ENCODE measurements around the gene CCDC69.

CCDC69 gene

GRCh38 chr5:151157426-151158286 is 66.2 kb downstream of the CCDC69 start, which contains the start of gene ANXA6:
Gene ANXA6, minus strand, starts transcription at chr5:151157779. Its CDS starts 9,878 bp downstream, at chr5:151147901.
- peaks cover 74% of the 10 kb centered on the region for H3K4me1 Mint-ChIP-seq
- peak within 1 kb of the TSS; percentile 96 for H3K4me3 Mint-ChIP-seq
- no peaks in the 10 kb centered on the region for H3K9me3 Mint-ChIP-seq
- H3K36me3 Mint-ChIP-seq: peaks cover 28% of the 10 kb centered on the region
- peak; percentile 85 for ATAC-seq
- H3K27ac Mint-ChIP-seq: peak within 1 kb of the TSS; percentile 99
- no peaks in the 10 kb centered on the region for H3K27me3 Mint-ChIP-seq

- Mint-ChIP-seq H3K4me1 (peaks cover 83% of the 10 kb centered on the region), H3K27me3 (no peaks in the 10 kb centered on the region), H3K4me3 (peak overlapping the region; percentile 96), H3K27ac (peak overlapping the region; percentile 99), H3K36me3 (peaks cover 37% of the 10 kb centered on the region), H3K9me3 (no peaks in the 10 kb centered on the region)
- peak; percentile 65 for ATAC-seq
These were observed 67.1 kb downstream of the CCDC69 start for GRCh38 chr5:151156507-151157420.

- Mint-ChIP-seq H3K4me3 (peak overlapping the region; percentile 96), H3K27me3 (no peaks in the 10 kb centered on the region), H3K9me3 (no peaks in the 10 kb centered on the region), H3K27ac (peak overlapping the region; percentile 99), H3K36me3 (peaks cover 39% of the 10 kb centered on the region), H3K4me1 (peaks cover 89% of the 10 kb centered on the region)
- ATAC-seq: peak; percentile 1
These were observed 68.0 kb downstream of the CCDC69 start for GRCh38 chr5:151155775-151156506.

GRCh38 chr5:151154931-151155774 is 68.7 kb downstream of the CCDC69 start:
- H3K4me3 Mint-ChIP-seq: peak overlapping the region; percentile 96
- H3K36me3 Mint-ChIP-seq: peaks cover 39% of the 10 kb centered on the region
- peaks cover 89% of the 10 kb centered on the region for H3K4me1 Mint-ChIP-seq
- no peaks in the 10 kb centered on the region for H3K27me3 Mint-ChIP-seq
- no peaks in the 10 kb centered on the region for H3K9me3 Mint-ChIP-seq
- H3K27ac Mint-ChIP-seq: peak overlapping the region; percentile 99
- ATAC-seq: peak; percentile 60

GRCh38 chr5:151153766-151154272 is 70.1 kb downstream of the CCDC69 start:
- peaks cover 89% of the 10 kb centered on the region for H3K4me1 Mint-ChIP-seq
- peaks cover 45% of the 10 kb centered on the region for H3K36me3 Mint-ChIP-seq
- H3K27ac Mint-ChIP-seq: peak overlapping the region; percentile 99
- no peak for ATAC-seq
- no peaks in the 10 kb centered on the region for H3K27me3 Mint-ChIP-seq
- H3K4me3 Mint-ChIP-seq: peak overlapping the region; percentile 64
- no peaks in the 10 kb centered on the region for H3K9me3 Mint-ChIP-seq

GRCh38 chr5:151153300-151153699 is 70.6 kb downstream of the CCDC69 start:
- peaks cover 48% of the 10 kb centered on the region for H3K36me3 Mint-ChIP-seq
- H3K27ac Mint-ChIP-seq: peak overlapping the region; percentile 99
- H3K4me1 Mint-ChIP-seq: peaks cover 89% of the 10 kb centered on the region
- H3K9me3 Mint-ChIP-seq: no peaks in the 10 kb centered on the region
- ATAC-seq: no peak
- H3K27me3 Mint-ChIP-seq: no peaks in the 10 kb centered on the region
- peak overlapping the region; percentile 64 for H3K4me3 Mint-ChIP-seq

- Mint-ChIP-seq H3K9me3 (no peaks in the 10 kb centered on the region), H3K36me3 (peaks cover 61% of the 10 kb centered on the region), H3K27me3 (no peaks in the 10 kb centered on the region), H3K4me1 (peaks cover 99% of the 10 kb centered on the region), H3K27ac (peak overlapping the region; percentile 99), H3K4me3 (peak overlapping the region; percentile 64)
- ATAC-seq: peak; percentile 69
These were observed 72.1 kb downstream of the CCDC69 start for GRCh38 chr5:151151793-151152192.

GRCh38 chr5:151151263-151151660 is 72.6 kb downstream of the CCDC69 start:
- Mint-ChIP-seq H3K4me3 (peak overlapping the region; percentile 64), H3K9me3 (no peaks in the 10 kb centered on the region), H3K36me3 (peaks cover 58% of the 10 kb centered on the region), H3K4me1 (peaks cover 100% of the 10 kb centered on the region), H3K27ac (peak overlapping the region; percentile 99), H3K27me3 (no peaks in the 10 kb centered on the region)
- no peak for ATAC-seq

GRCh38 chr5:151150471-151151262 is 73.2 kb downstream of the CCDC69 start:
- peak; percentile 68 for ATAC-seq
- H3K27me3 Mint-ChIP-seq: no peaks in the 10 kb centered on the region
- H3K4me3 Mint-ChIP-seq: peak overlapping the region; percentile 64
- H3K4me1 Mint-ChIP-seq: peaks cover 100% of the 10 kb centered on the region
- H3K9me3 Mint-ChIP-seq: no peaks in the 10 kb centered on the region
- peak overlapping the region; percentile 99 for H3K27ac Mint-ChIP-seq
- H3K36me3 Mint-ChIP-seq: peaks cover 57% of the 10 kb centered on the region

GRCh38 chr5:151148583-151148982 is 75.3 kb downstream of the CCDC69 start:
- Mint-ChIP-seq H3K4me1 (peaks cover 100% of the 10 kb centered on the region), H3K4me3 (no peak overlapping the region), H3K9me3 (no peaks in the 10 kb centered on the region), H3K27me3 (no peaks in the 10 kb centered on the region), H3K36me3 (peaks cover 59% of the 10 kb centered on the region), H3K27ac (peak overlapping the region; percentile 99)
- ATAC-seq: no peak

GRCh38 chr5:151147033-151147432 is 76.9 kb downstream of the CCDC69 start:
- peaks cover 100% of the 10 kb centered on the region for H3K4me1 Mint-ChIP-seq
- peak overlapping the region; percentile 99 for H3K27ac Mint-ChIP-seq
- peaks cover 53% of the 10 kb centered on the region for H3K36me3 Mint-ChIP-seq
- H3K4me3 Mint-ChIP-seq: no peak overlapping the region
- no peak for ATAC-seq
- H3K9me3 Mint-ChIP-seq: no peaks in the 10 kb centered on the region
- no peaks in the 10 kb centered on the region for H3K27me3 Mint-ChIP-seq

- Mint-ChIP-seq H3K4me3 (peak overlapping the region; percentile 35), H3K4me1 (peaks cover 100% of the 10 kb centered on the region), H3K27me3 (no peaks in the 10 kb centered on the region), H3K9me3 (no peaks in the 10 kb centered on the region), H3K36me3 (peaks cover 56% of the 10 kb centered on the region), H3K27ac (peak overlapping the region; percentile 99)
- ATAC-seq: no peak
These were observed 77.8 kb downstream of the CCDC69 start for GRCh38 chr5:151146061-151146460.

- no peaks in the 10 kb centered on the region for H3K27me3 Mint-ChIP-seq
- H3K4me3 Mint-ChIP-seq: no peak overlapping the region
- H3K27ac Mint-ChIP-seq: peak overlapping the region; percentile 99
- peaks cover 95% of the 10 kb centered on the region for H3K4me1 Mint-ChIP-seq
- ATAC-seq: no peak
- H3K36me3 Mint-ChIP-seq: peaks cover 62% of the 10 kb centered on the region
- H3K9me3 Mint-ChIP-seq: no peaks in the 10 kb centered on the region
These were observed 79.0 kb downstream of the CCDC69 start for GRCh38 chr5:151144922-151145321.
